GM19324 (cell line): ENCODE results near the gene MAVS.
"Not testable (repeated sequence)": the region's sequence is repeated elsewhere in the genome, so short reads cannot be mapped to it uniquely, and the experiment has no call there.

Experiments used
- ATAC-seq: cut with Tn5 transposase; IDR thresholded peaks from one replicate; pipeline ENCODE4 v1.9.1; 2021; ENCODE audit warnings: mild to moderate bottlenecking, moderate library complexity; ENCODE audit not compliant: unreplicated experiment, low FRiP score

The MAVS gene

GRCh38 chr20:3814928-3815495 is 31.6 kb upstream of the MAVS start:
- no peak for ATAC-seq

- no peak for ATAC-seq
Observed at GRCh38 chr20:3815703-3816315, 30.8 kb upstream of the MAVS start.

GRCh38 chr20:3818155-3819151 is 28.2 kb upstream of the MAVS start:
- ATAC-seq: no peak

- no peak for ATAC-seq
Observed at GRCh38 chr20:3819411-3820047, 27.1 kb upstream of the MAVS start.

- peak; percentile 92 for ATAC-seq
Observed at GRCh38 chr20:3820048-3820900, 26.4 kb upstream of the MAVS start, which contains the start of gene AP5S1. Gene AP5S1 (plus strand): TSS chr20:3820547. CDS start chr20:3822118, 1,571 bp downstream.

- no peak for ATAC-seq
Observed at GRCh38 chr20:3820901-3821727, 25.5 kb upstream of the MAVS start.

- no peak for ATAC-seq
Observed at GRCh38 chr20:3821996-3822395, 24.6 kb upstream of the MAVS start.

GRCh38 chr20:3823881-3824280 is 22.8 kb upstream of the MAVS start:
- no peak for ATAC-seq

GRCh38 chr20:3825526-3825925 is 21.1 kb upstream of the MAVS start:
- ATAC-seq: no peak

GRCh38 chr20:3826420-3826819 is 20.2 kb upstream of the MAVS start:
- no peak for ATAC-seq

- ATAC-seq: no peak
Observed at GRCh38 chr20:3828798-3829197, 17.8 kb upstream of the MAVS start.

GRCh38 chr20:3829891-3830290 is 16.7 kb upstream of the MAVS start:
- ATAC-seq: not testable (repeated sequence)

- no peak for ATAC-seq
Observed at GRCh38 chr20:3836132-3836531, 10.5 kb upstream of the MAVS start.

GRCh38 chr20:3839328-3839727 is 7.3 kb upstream of the MAVS start:
- no peak for ATAC-seq

- ATAC-seq: not testable (repeated sequence)
Observed at GRCh38 chr20:3840201-3840600, 6.4 kb upstream of the MAVS start.

- ATAC-seq: no peak
Observed at GRCh38 chr20:3842348-3842930, 4.2 kb upstream of the MAVS start.

- no peak for ATAC-seq
Observed at GRCh38 chr20:3843490-3843889, 3.1 kb upstream of the MAVS start.

- not testable (repeated sequence) for ATAC-seq
Observed at GRCh38 chr20:3843990-3844619, 2.5 kb upstream of the MAVS start.
